Keratinocyte (primary cell): ENCODE data around the gene BCAS4. TPM values are rescaled to one million over a fixed set of nuclear protein-coding genes. Genes with fewer than 3 reads are reported as not detected.

ENCODE experiments used
- DNase-seq: peaks from one replicate; pipeline ENCODE4 v3.0.0-alpha.2; 2011; ENCODE audit warnings: low read depth, missing footprints, low spot score
- FAIRE-seq: peaks from 2 replicates; lab custom pipeline; 2011; peaks lifted over from hg19 to GRCh38; lab: Jason Lieb, UNC
- H2AFZ ChIP-seq: 2 replicates; pipeline ENCODE4 v1.6.0; 2012; ENCODE audit warnings: low read length, control low read depth, inconsistent platforms; ENCODE audit not compliant: control insufficient read depth
- H3K27ac ChIP-seq: 2 replicates; pipeline ENCODE4 v1.5.1; 2011; ENCODE audit warnings: low read length; ENCODE audit not compliant: control insufficient read depth, insufficient read depth
- H3K27me3 ChIP-seq: 3 replicates; pipeline ENCODE4 v1.6.0; 2011; ENCODE audit warnings: low read length; ENCODE audit not compliant: control insufficient read depth, insufficient read depth; ENCODE audit errors: extremely low read depth
- H3K36me3 ChIP-seq, 2 experiments: 2 replicates in 1 of 2; 3 replicates in 1 of 2; pipeline ENCODE4 v1.5.1; 2011; ENCODE audit warnings: low read length in 2 of 2, mild to moderate bottlenecking in 1 of 2; ENCODE audit not compliant: control insufficient read depth in 2 of 2, insufficient read depth in 2 of 2; ENCODE audit errors: extremely low read depth in 1 of 2
- H3K4me1 ChIP-seq: 3 replicates; pipeline ENCODE4 v1.5.1; 2011; ENCODE audit warnings: low read length; ENCODE audit not compliant: control insufficient read depth, insufficient read depth; ENCODE audit errors: extremely low read depth
- H3K4me2 ChIP-seq: 3 replicates; pipeline ENCODE4 v1.6.0; 2011; ENCODE audit warnings: low read depth, low read length; ENCODE audit not compliant: control insufficient read depth, insufficient read depth; ENCODE audit errors: extremely low read depth
- H3K4me3 ChIP-seq, 3 experiments: fragments of 200-600 bp in 1 of 3; sonication (generic) in 1 of 3; 2 replicates in 2 of 3; 3 replicates in 1 of 3; pipeline ENCODE4 v1.5.1; 2011 to 2016; ENCODE audit warnings: low read length in 3 of 3, mild to moderate bottlenecking in 3 of 3, control low read depth in 2 of 3, inconsistent platforms in 1 of 3, low read depth in 1 of 3, mixed read lengths in 1 of 3, mixed run types in 1 of 3, moderate library complexity in 1 of 3; ENCODE audit not compliant: control insufficient read depth in 2 of 3, insufficient read depth in 2 of 3; ENCODE audit errors: extremely low read depth in 1 of 3
- H3K79me2 ChIP-seq: 2 replicates; pipeline ENCODE4 v1.6.0; 2012; ENCODE audit warnings: low read length; ENCODE audit not compliant: control insufficient read depth, insufficient read depth
- H3K9ac ChIP-seq: 3 replicates; pipeline ENCODE4 v1.6.0; 2011; ENCODE audit warnings: low read length; ENCODE audit not compliant: control insufficient read depth, insufficient read depth; ENCODE audit errors: extremely low read depth
- H3K9me1 ChIP-seq: 3 replicates; pipeline ENCODE4 v1.6.0; 2011; ENCODE audit warnings: low read length; ENCODE audit not compliant: control insufficient read depth, insufficient read depth; ENCODE audit errors: extremely low read depth
- H3K9me3 ChIP-seq: 2 replicates; pipeline ENCODE4 v1.5.1; 2012; ENCODE audit warnings: low read depth, low read length; ENCODE audit not compliant: control insufficient read depth
- H4K20me1 ChIP-seq: 3 replicates; pipeline ENCODE4 v1.6.0; 2011; ENCODE audit warnings: low read length; ENCODE audit not compliant: control insufficient read depth, insufficient read depth; ENCODE audit errors: extremely low read depth
- EZH2 ChIP-seq: IDR thresholded peaks from one replicate; pipeline ENCODE4 v1.6.1; 2012; ENCODE audit warnings: inconsistent platforms, mild to moderate bottlenecking, low read length, moderate library complexity
- dilution Hi-C: fragments of 300-500 bp; cut with MboI; formaldehyde crosslinking; loops from one replicate; pipeline ENCODE4 v1.7.0; 2020; ENCODE audit warnings: low sequenced_read_pairs; ENCODE audit not compliant: extremely low pct_ligation_motif_present
- polyA plus RNA-seq, 5 experiments: library from polyadenylated mRNA; depleted of rRNA in 3 of 5; stranded (reverse) in 3 of 5; stranded (forward) in 1 of 5; unstranded in 1 of 5; fragments of >200 nt; gene quantifications; 1 replicate in 1 of 5; 2 replicates in 3 of 5; 3 replicates in 1 of 5; pipeline versions ENCODE4 v1.2.1 to v1.2.3, GENCODE V29; 2011 to 2012; ENCODE audit warnings: missing spikeins in 2 of 5, low read depth in 1 of 5, low replicate concordance in 1 of 5
- TF ChIP-seq, protein P1 (sequence below), 3 experiments: IDR thresholded peaks in 1 of 3; conservative IDR thresholded peaks in 1 of 3; optimal IDR thresholded peaks in 1 of 3; 2 replicates in 2 of 3; 3 replicates in 1 of 3; pipeline versions ENCODE3 to v1.5.1; 2011; ENCODE audit warnings: low read length in 3 of 3, mild to moderate bottlenecking in 3 of 3, moderate library complexity in 2 of 3, control low read depth in 1 of 3, inconsistent platforms in 1 of 3; ENCODE audit not compliant: insufficient read depth in 2 of 3; ENCODE audit errors: extremely low read depth in 1 of 3

The BCAS4 gene
- polyA plus RNA-seq, 1 donor (not counting 4 experiments of a cell fraction or from before 2014, with no cell fraction given): 13.8 TPM

DNA sequence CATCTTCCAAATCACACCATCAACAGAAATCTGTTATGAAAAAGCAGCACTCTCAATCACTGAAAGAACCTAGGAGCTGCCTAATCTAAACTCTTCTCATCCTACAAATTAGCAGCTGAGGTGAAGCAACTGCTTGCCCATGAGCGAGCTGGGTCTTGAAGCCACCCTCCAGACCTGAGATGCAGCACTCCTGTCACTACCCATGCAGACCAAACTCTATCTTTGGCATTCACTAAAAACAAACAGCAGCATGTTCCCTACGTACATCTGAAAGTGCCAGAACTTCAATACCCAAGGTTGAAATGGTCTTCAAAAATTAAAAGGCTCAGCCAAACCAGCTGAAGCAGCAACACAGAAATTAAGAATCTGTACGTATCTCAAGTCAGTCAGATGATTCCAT, 122.1 kb downstream of the BCAS4 start:
- dilution Hi-C loops: no loop called here
- H3K9ac ChIP-seq: peak overlapping the region; percentile 22
- peak overlapping the region; percentile 44 for H3K4me2 ChIP-seq
- TF ChIP-seq, protein P1, sequence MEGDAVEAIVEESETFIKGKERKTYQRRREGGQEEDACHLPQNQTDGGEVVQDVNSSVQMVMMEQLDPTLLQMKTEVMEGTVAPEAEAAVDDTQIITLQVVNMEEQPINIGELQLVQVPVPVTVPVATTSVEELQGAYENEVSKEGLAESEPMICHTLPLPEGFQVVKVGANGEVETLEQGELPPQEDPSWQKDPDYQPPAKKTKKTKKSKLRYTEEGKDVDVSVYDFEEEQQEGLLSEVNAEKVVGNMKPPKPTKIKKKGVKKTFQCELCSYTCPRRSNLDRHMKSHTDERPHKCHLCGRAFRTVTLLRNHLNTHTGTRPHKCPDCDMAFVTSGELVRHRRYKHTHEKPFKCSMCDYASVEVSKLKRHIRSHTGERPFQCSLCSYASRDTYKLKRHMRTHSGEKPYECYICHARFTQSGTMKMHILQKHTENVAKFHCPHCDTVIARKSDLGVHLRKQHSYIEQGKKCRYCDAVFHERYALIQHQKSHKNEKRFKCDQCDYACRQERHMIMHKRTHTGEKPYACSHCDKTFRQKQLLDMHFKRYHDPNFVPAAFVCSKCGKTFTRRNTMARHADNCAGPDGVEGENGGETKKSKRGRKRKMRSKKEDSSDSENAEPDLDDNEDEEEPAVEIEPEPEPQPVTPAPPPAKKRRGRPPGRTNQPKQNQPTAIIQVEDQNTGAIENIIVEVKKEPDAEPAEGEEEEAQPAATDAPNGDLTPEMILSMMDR (optimal IDR thresholded peaks at IDR 0.05 in 1 of 3, IDR thresholded peaks at IDR 0.05 in 1 of 3, conservative IDR thresholded peaks at IDR 0.05 in 1 of 3; ENCODE audit: extremely low read depth in 1 of 3, insufficient read depth in 2 of 3, low read length in 3 of 3): no peak
- no peak for TF ChIP-seq EZH2
- DNase-seq (no peak), FAIRE-seq (peak; percentile 39)
- H3K36me3 ChIP-seq: peaks cover 4 to 6% of the 10 kb centered on the region in 2 experiments
- H3K9me3 ChIP-seq: no peaks in the 10 kb centered on the region
- H3K9me1 ChIP-seq: peaks cover 5% of the 10 kb centered on the region
- H3K79me2 ChIP-seq: peaks cover 96% of the 10 kb centered on the region
- H3K27me3 ChIP-seq: no peaks in the 10 kb centered on the region
- H3K27ac ChIP-seq: peak overlapping the region; percentile 73
- H2AFZ ChIP-seq: no peak overlapping the region
- H3K4me1 ChIP-seq: peaks cover 56% of the 10 kb centered on the region
- H4K20me1 ChIP-seq: peaks cover 10% of the 10 kb centered on the region
- H3K4me3 ChIP-seq: peak overlapping the region in 1 of 3 experiments; percentile 11

- H4K20me1 ChIP-seq: peaks cover 10% of the 10 kb centered on the region
- H3K9me1 ChIP-seq: peaks cover 7% of the 10 kb centered on the region
- H3K9me3 ChIP-seq: no peaks in the 10 kb centered on the region
- H3K9ac ChIP-seq: no peak overlapping the region
- no peak for FAIRE-seq
- dilution Hi-C loops: no loop called here
- no peak overlapping the region for H3K27ac ChIP-seq
- H2AFZ ChIP-seq: no peak overlapping the region
- H3K4me3 ChIP-seq: no peak overlapping the region
- no peaks in the 10 kb centered on the region for H3K27me3 ChIP-seq
- H3K36me3 ChIP-seq: peaks cover 4 to 6% of the 10 kb centered on the region in 2 experiments
- H3K4me1 ChIP-seq: peaks cover 56% of the 10 kb centered on the region
- H3K4me2 ChIP-seq: no peak overlapping the region
- DNase-seq: no peak
- no peak for TF ChIP-seq EZH2
- TF ChIP-seq, protein P1 (optimal IDR thresholded peaks at IDR 0.05 in 1 of 3, IDR thresholded peaks at IDR 0.05 in 1 of 3, conservative IDR thresholded peaks at IDR 0.05 in 1 of 3; ENCODE audit: extremely low read depth in 1 of 3, insufficient read depth in 2 of 3, low read length in 3 of 3): no peak
- peaks cover 96% of the 10 kb centered on the region for H3K79me2 ChIP-seq
These were observed 123.5 kb downstream of the BCAS4 start for GRCh38 chr20:50918403-50918802.
